ENCODE results near the gene MAGEA1. TPM values are rescaled to one million over a fixed set of nuclear protein-coding genes. Genes with fewer than 3 reads are reported as not detected.

Gene MAGEA1
- total RNA-seq, 1 experiment from 2014 or later = 0.07 TPM

GRCh38 chrX:153200462-153200861 is 21.4 kb downstream of the MAGEA1 start:
- TF ChIP-seq CTCF (conservative IDR thresholded peaks at IDR 0.05; ENCODE audit: low read depth, low read length) (no peak), EZH2phosphoT487 (IDR thresholded peaks at IDR 0.05; ENCODE audit: borderline replicate concordance, low read length) (no peak), EZH2 (IDR thresholded peaks at IDR 0.05; ENCODE audit: low read length, unreplicated experiment) (no peak)
- BruUV-seq (replicated peaks) = no TSS peak
- no peaks in the 10 kb centered on the region for H3K4me1 ChIP-seq (ENCODE audit: insufficient read depth, low read length)
- intact Hi-C loops (cut with micrococcal nuclease) = no loop called here
- no peak overlapping the region for H2AFZ ChIP-seq (ENCODE audit: low read length)
- no peaks in the 10 kb centered on the region for H3K9me2 ChIP-seq (replicated peaks; ENCODE audit: low read length)
- H3K4me3 ChIP-seq (ENCODE audit: low read length) = no peak overlapping the region
- ChIA-PET POLR2A (ENCODE audit: unreplicated experiment) (no interaction called here), CTCF (no interaction called here)
- no peak overlapping the region for H3K4me2 ChIP-seq (ENCODE audit: low read length)
- H3F3A ChIP-seq (ENCODE audit: low read length, unreplicated experiment) = no peaks in the 10 kb centered on the region
- no peaks in the 10 kb centered on the region for H3K79me2 ChIP-seq (ENCODE audit: low read length)
- H3K27ac ChIP-seq (ENCODE audit: low read length) = no peak overlapping the region
- DNase-seq (no peak), ATAC-seq (no peak)
- H3K36me3 ChIP-seq (ENCODE audit: low read depth, low read length) = no peaks in the 10 kb centered on the region
- H4K20me1 ChIP-seq (ENCODE audit: low read length) = no peaks in the 10 kb centered on the region
- H3K27me3 ChIP-seq (ENCODE audit: low read length) = peaks cover 60% of the 10 kb centered on the region
- H3K9ac ChIP-seq (ENCODE audit: low read length) = no peak overlapping the region
- H3K9me3 ChIP-seq (ENCODE audit: low read length) = no peaks in the 10 kb centered on the region

GRCh38 chrX:153206425-153207046 is 27.5 kb downstream of the MAGEA1 start:
- Histone ChIP-seq H3K79me2 (ENCODE audit: low read length) (no peaks in the 10 kb centered on the region), H3K9me3 (ENCODE audit: low read length) (no peaks in the 10 kb centered on the region), H4K20me1 (ENCODE audit: low read length) (no peaks in the 10 kb centered on the region), H3K27ac (ENCODE audit: low read length) (no peak overlapping the region), H2AFZ (ENCODE audit: low read length) (no peak overlapping the region), H3K4me2 (ENCODE audit: low read length) (no peak overlapping the region), H3K9ac (ENCODE audit: low read length) (no peak overlapping the region), H3K36me3 (ENCODE audit: low read depth, low read length) (no peaks in the 10 kb centered on the region), H3F3A (ENCODE audit: low read length, unreplicated experiment) (no peaks in the 10 kb centered on the region), H3K9me2 (replicated peaks; ENCODE audit: low read length) (no peaks in the 10 kb centered on the region), H3K27me3 (ENCODE audit: low read length) (peaks cover 77% of the 10 kb centered on the region), H3K4me3 (ENCODE audit: low read length) (no peak overlapping the region), H3K4me1 (ENCODE audit: insufficient read depth, low read length) (no peaks in the 10 kb centered on the region)
- no peak for TF ChIP-seq EZH2phosphoT487 (IDR thresholded peaks at IDR 0.05; ENCODE audit: borderline replicate concordance, low read length)
- TF ChIP-seq EZH2 (IDR thresholded peaks at IDR 0.05; ENCODE audit: low read length, unreplicated experiment) = no peak
- TF ChIP-seq CTCF (conservative IDR thresholded peaks at IDR 0.05; ENCODE audit: low read depth, low read length) = no peak
- ATAC-seq (no peak), DNase-seq (no peak)
- intact Hi-C loops (cut with micrococcal nuclease) = no loop called here
- BruUV-seq (replicated peaks) = no TSS peak
- POLR2A ChIA-PET (ENCODE audit: unreplicated experiment) = no interaction called here
- CTCF ChIA-PET = no interaction called here

GRCh38 chrX:153209347-153209746 is 30.3 kb downstream of the MAGEA1 start:
- Histone ChIP-seq H3K9me3 (ENCODE audit: low read length) (no peaks in the 10 kb centered on the region), H4K20me1 (ENCODE audit: low read length) (no peaks in the 10 kb centered on the region), H3K27ac (ENCODE audit: low read length) (no peak overlapping the region), H2AFZ (ENCODE audit: low read length) (no peak overlapping the region), H3K9me2 (replicated peaks; ENCODE audit: low read length) (no peaks in the 10 kb centered on the region), H3K4me3 (ENCODE audit: low read length) (no peak overlapping the region), H3K4me2 (ENCODE audit: low read length) (no peak overlapping the region), H3K4me1 (ENCODE audit: insufficient read depth, low read length) (no peaks in the 10 kb centered on the region), H3K27me3 (ENCODE audit: low read length) (peaks cover 62% of the 10 kb centered on the region), H3F3A (ENCODE audit: low read length, unreplicated experiment) (no peaks in the 10 kb centered on the region), H3K36me3 (ENCODE audit: low read depth, low read length) (no peaks in the 10 kb centered on the region), H3K9ac (ENCODE audit: low read length) (no peak overlapping the region), H3K79me2 (ENCODE audit: low read length) (no peaks in the 10 kb centered on the region)
- BruUV-seq (replicated peaks) = no TSS peak
- ChIA-PET CTCF (no interaction called here), POLR2A (ENCODE audit: unreplicated experiment) (no interaction called here)
- no peak for TF ChIP-seq EZH2 (IDR thresholded peaks at IDR 0.05; ENCODE audit: low read length, unreplicated experiment)
- TF ChIP-seq CTCF (conservative IDR thresholded peaks at IDR 0.05; ENCODE audit: low read depth, low read length) = no peak
- no peak for TF ChIP-seq EZH2phosphoT487 (IDR thresholded peaks at IDR 0.05; ENCODE audit: borderline replicate concordance, low read length)
- intact Hi-C loops (cut with micrococcal nuclease) = no loop called here
- DNase-seq (peak; percentile 1), ATAC-seq (no peak)

All from PC-3 (cell line).